Testis (tissue), 2 donors: ENCODE data around the gene NEURL1.

ENCODE experiments used
- CTCF ChIP-seq, 3 experiments: fragments of 450-650 bp in 2 of 3; fragments of 200-600 bp in 1 of 3; sonication (generic) in 1 of 3; IDR thresholded peaks; one replicate each; pipeline ENCODE4 v1.5.1; 2016 to 2019; ENCODE audit warnings: antibody characterized with exemption in 3 of 3, mild to moderate bottlenecking in 2 of 3, moderate library complexity in 1 of 3
- POLR2A ChIP-seq: fragments of 450-650 bp; IDR thresholded peaks from one replicate; pipeline ENCODE4 v1.6.1; 2017; ENCODE audit warnings: antibody characterized with exemption, mild to moderate bottlenecking, moderate library complexity

GRCh38 chr10:103543617-103544525 is 50.4 kb downstream of the NEURL1 start:
- TF ChIP-seq CTCF (IDR thresholded peaks at IDR 0.05) (no peak), POLR2A (no peak)
